A673 (cell line): Measurements from ENCODE around the gene FCHSD1. TPM values are rescaled to one million over a fixed set of nuclear protein-coding genes. Genes with fewer than 3 reads are reported as not detected.

Source experiments
- BruUV-seq: library from RNA; stranded (reverse); fragments of 400-500 nt; replicated peaks from 2 replicates; lab custom pipeline; 2021; lab: Mats Ljungman, UMichigan
- CTCF ChIA-PET: fragments of 300-600 bp; sonication (Branson Sonifier 250); formaldehyde crosslinking; loops from one replicate; lab custom pipeline; 2022; ENCODE audit warnings: antibody characterized with exemption; lab: Charles Lee
- POLR2A ChIA-PET: fragments of 300-600 bp; sonication (Branson Sonifier 250); formaldehyde crosslinking; loops from one replicate; lab custom pipeline; 2022; ENCODE audit warnings: antibody characterized with exemption; ENCODE audit not compliant: low non-redundant PET; lab: Charles Lee
- DNase-seq: peaks from one replicate; pipeline ENCODE4 v3.0.0-alpha.2; 2015; ENCODE audit warnings: low spot score
- H3K27ac ChIP-seq: fragments of 200-600 bp; sonication (generic); 2 replicates; pipeline ENCODE4 v1.5.1; 2016; ENCODE audit warnings: mixed run types, low read depth, mild to moderate bottlenecking, mixed read lengths, antibody characterized with exemption, low read length; ENCODE audit not compliant: poor library complexity, severe bottlenecking
- H3K27me3 ChIP-seq: fragments of 200-600 bp; sonication (generic); replicated peaks from 2 replicates; pipeline ENCODE4 v1.6.1; 2017; ENCODE audit warnings: mixed run types, low read depth, mild to moderate bottlenecking, mixed read lengths, antibody characterized with exemption, low read length; ENCODE audit not compliant: insufficient read depth, poor library complexity
- H3K36me3 ChIP-seq: fragments of 200-600 bp; sonication (generic); 2 replicates; pipeline ENCODE4 v1.6.1; 2016; ENCODE audit warnings: mixed run types, mild to moderate bottlenecking, mixed read lengths, antibody characterized with exemption, low read length; ENCODE audit not compliant: insufficient read depth, poor library complexity, severe bottlenecking
- H3K4me1 ChIP-seq: fragments of 200-600 bp; sonication (generic); 2 replicates; pipeline ENCODE4 v1.6.1; 2017; ENCODE audit warnings: mixed run types, mild to moderate bottlenecking, mixed read lengths, antibody characterized with exemption, low read length; ENCODE audit not compliant: insufficient read depth, poor library complexity, severe bottlenecking
- H3K4me3 ChIP-seq: fragments of 200-600 bp; sonication (generic); 2 replicates; pipeline ENCODE4 v1.5.1; 2016; ENCODE audit warnings: low read depth, mixed run types, mild to moderate bottlenecking, mixed read lengths, low read length; ENCODE audit not compliant: poor library complexity, severe bottlenecking
- H3K9me3 ChIP-seq: fragments of 200-600 bp; sonication (generic); 2 replicates; pipeline ENCODE4 v1.6.1; 2016; ENCODE audit warnings: mixed run types, low read depth, mild to moderate bottlenecking, mixed read lengths, antibody characterized with exemption, low read length; ENCODE audit not compliant: poor library complexity, severe bottlenecking
- EZH2 ChIP-seq: fragments of 200-600 bp; sonication (generic); IDR thresholded peaks from 2 replicates; pipeline ENCODE4 v1.6.1; 2017; ENCODE audit warnings: borderline replicate concordance, low read depth, mild to moderate bottlenecking, mixed read lengths, antibody characterized with exemption, low read length; ENCODE audit not compliant: poor library complexity, severe bottlenecking
- intact Hi-C: fragments of 100-400 bp; cut with micrococcal nuclease; formaldehyde crosslinking; loops from one replicate; pipeline ENCODE4 v1.10.0; 2022; ENCODE audit not compliant: unreplicated experiment
- total RNA-seq: library from RNA; stranded (reverse); gene quantifications from 2 replicates; pipeline ENCODE4 v1.2.3, GENCODE V29; 2021
- TF ChIP-seq, protein P1 (sequence below): fragments of 300-800, 200-600 bp; sonication (generic); conservative IDR thresholded peaks from 2 replicates; pipeline ENCODE4 v1.5.1; 2017; ENCODE audit warnings: low read depth, mild to moderate bottlenecking, antibody characterized with exemption, low read length, moderate library complexity, mixed read lengths

The FCHSD1 gene
- total RNA-seq, 1 experiment from 2014 or later, result 2.3 TPM

DNA sequence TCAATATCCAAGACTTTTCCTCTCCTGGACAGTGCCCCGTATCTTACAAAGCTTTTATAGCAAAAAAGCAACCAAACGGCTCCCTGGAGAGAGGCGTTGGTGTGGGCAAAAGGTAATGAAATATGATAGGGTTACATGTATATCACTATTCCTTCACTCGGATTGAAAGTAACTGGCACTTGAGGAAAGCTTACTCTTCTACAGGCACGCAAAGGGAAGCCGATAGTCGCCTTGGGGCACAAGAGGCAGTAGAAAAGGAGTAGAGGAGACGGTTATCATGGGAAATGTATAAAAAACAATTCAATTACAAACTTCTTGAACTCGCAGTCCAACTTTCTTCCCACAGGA is 33.6 kb downstream of the FCHSD1 start:
- Histone ChIP-seq H3K27ac (peak overlapping the region; percentile 90), H3K27me3 (no peaks in the 10 kb centered on the region), H3K4me3 (peak overlapping the region; percentile 92), H3K9me3 (no peaks in the 10 kb centered on the region), H3K36me3 (peaks cover 23% of the 10 kb centered on the region), H3K4me1 (peaks cover 33% of the 10 kb centered on the region)
- CTCF ChIA-PET, result interaction anchor here (1.1 kb wide), 1 partner anchor 26 kb away, joined by 3 read pairs; no protein-coding TSS in a partner anchor
- POLR2A ChIA-PET, result no interaction called here
- TF ChIP-seq, protein P1, sequence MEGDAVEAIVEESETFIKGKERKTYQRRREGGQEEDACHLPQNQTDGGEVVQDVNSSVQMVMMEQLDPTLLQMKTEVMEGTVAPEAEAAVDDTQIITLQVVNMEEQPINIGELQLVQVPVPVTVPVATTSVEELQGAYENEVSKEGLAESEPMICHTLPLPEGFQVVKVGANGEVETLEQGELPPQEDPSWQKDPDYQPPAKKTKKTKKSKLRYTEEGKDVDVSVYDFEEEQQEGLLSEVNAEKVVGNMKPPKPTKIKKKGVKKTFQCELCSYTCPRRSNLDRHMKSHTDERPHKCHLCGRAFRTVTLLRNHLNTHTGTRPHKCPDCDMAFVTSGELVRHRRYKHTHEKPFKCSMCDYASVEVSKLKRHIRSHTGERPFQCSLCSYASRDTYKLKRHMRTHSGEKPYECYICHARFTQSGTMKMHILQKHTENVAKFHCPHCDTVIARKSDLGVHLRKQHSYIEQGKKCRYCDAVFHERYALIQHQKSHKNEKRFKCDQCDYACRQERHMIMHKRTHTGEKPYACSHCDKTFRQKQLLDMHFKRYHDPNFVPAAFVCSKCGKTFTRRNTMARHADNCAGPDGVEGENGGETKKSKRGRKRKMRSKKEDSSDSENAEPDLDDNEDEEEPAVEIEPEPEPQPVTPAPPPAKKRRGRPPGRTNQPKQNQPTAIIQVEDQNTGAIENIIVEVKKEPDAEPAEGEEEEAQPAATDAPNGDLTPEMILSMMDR, result no peak
- TF ChIP-seq EZH2, result no peak
- no peak for DNase-seq
- BruUV-seq, result TSS peak; percentile 38
- intact Hi-C loops, result no loop called here

DNA sequence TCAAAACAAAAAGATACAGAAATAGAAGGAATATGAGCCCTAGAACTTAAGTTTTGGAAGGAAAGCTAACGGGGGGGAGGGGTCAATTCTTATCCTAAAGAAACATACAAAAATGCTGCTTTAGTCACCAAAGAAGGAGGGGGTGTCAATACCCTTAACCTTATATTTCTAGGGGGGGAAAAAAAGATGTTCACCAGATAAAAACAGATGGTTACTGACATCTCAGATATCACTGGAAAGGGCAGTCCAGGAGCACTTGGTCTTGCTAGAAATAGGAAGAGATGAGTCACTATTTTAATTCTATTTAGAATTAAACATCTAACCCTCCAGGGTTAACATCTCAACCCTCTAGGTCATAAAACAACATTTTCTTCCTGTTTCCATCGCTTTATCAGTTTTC is 34.1 kb downstream of the FCHSD1 start:
- no peak for DNase-seq
- peaks cover 19% of the 10 kb centered on the region for H3K36me3 ChIP-seq
- TF ChIP-seq, protein P1, result no peak
- no peak for TF ChIP-seq EZH2
- H3K9me3 ChIP-seq, result no peaks in the 10 kb centered on the region
- H3K27me3 ChIP-seq, result no peaks in the 10 kb centered on the region
- peak overlapping the region; percentile 92 for H3K4me3 ChIP-seq
- intact Hi-C loops, result no loop called here
- ChIA-PET CTCF (interaction anchor here (0.6 to 1.1 kb wide), 2 partner anchors 25 to 104 kb away, joined by 3 to 5 read pairs; no protein-coding TSS in a partner anchor), POLR2A (no interaction called here)
- no TSS peak for BruUV-seq
- H3K27ac ChIP-seq, result no peak overlapping the region
- peaks cover 33% of the 10 kb centered on the region for H3K4me1 ChIP-seq

DNA sequence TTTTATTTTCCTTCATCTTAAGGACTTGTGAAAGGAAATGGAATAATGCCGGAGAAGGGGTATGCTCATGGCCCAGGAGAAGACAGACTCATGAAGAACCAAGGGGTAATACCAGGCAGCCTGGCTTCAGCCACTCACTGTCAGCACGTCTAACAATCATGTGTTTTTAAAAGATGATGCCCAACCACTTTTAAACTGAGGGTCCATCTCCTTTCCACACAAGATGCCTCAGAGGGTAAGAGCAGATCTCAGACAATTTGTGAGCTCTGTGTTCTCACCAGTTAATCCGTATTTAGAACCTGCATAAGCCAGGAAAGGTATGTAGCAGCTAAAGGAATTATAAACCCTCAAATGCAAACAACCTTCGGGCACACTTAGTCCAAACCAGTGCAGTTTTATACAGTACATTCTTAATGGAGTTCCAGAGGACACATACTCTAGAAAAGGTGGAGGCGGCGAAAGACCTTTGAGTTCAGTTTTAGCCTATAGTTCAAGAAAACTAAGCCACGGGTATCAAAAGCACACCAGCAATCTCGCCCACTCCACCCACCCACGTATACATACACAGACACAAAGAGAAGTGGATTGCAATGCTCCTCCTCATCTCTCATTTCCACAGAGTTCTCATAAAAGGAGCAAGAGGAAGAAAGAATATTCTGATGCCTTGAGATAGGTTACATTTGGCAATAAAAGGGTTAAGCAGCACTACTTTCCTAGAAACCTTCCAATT is 35.1 kb downstream of the FCHSD1 start:
- H3K4me1 ChIP-seq, result peaks cover 33% of the 10 kb centered on the region
- BruUV-seq, result no TSS peak
- H3K27ac ChIP-seq, result no peak overlapping the region
- peaks cover 9% of the 10 kb centered on the region for H3K36me3 ChIP-seq
- intact Hi-C loops, result no loop called here
- no peak overlapping the region for H3K4me3 ChIP-seq
- TF ChIP-seq, protein P1, result no peak
- TF ChIP-seq EZH2, result no peak
- no peaks in the 10 kb centered on the region for H3K27me3 ChIP-seq
- no peaks in the 10 kb centered on the region for H3K9me3 ChIP-seq
- ChIA-PET CTCF (interaction anchor here (0.6 to 1.1 kb wide), 2 partner anchors 24 to 103 kb away, joined by 3 to 5 read pairs; no protein-coding TSS in a partner anchor), POLR2A (interaction anchor here (0.7 kb wide), 1 partner anchor 13 kb away, joined by 3 read pairs; no protein-coding TSS in a partner anchor)
- no peak for DNase-seq
